ENCODE measurements around the gene JPH2.
"Not testable (repeated sequence)": the region's sequence is repeated elsewhere in the genome, so short reads cannot be mapped to it uniquely, and the experiment has no call there.

Gene JPH2

GRCh38 chr20:44159125-44159524, 27.9 kb downstream of the JPH2 start:
- no peak for DNase-seq

GRCh38 chr20:44157061-44157460, 29.9 kb downstream of the JPH2 start:
- DNase-seq = no peak

GRCh38 chr20:44154521-44155001, 32.4 kb downstream of the JPH2 start:
- DNase-seq = no peak

- no peak for DNase-seq
These were observed 33.3 kb downstream of the JPH2 start for GRCh38 chr20:44153636-44154043.

GRCh38 chr20:44151621-44152416, 35.2 kb downstream of the JPH2 start:
- DNase-seq = no peak

- DNase-seq = no peak
These were observed 40.7 kb downstream of the JPH2 start for GRCh38 chr20:44146272-44146671.

GRCh38 chr20:44145131-44145775, 41.7 kb downstream of the JPH2 start:
- DNase-seq = no peak

GRCh38 chr20:44143936-44144335, 43.1 kb downstream of the JPH2 start:
- no peak for DNase-seq

- DNase-seq = no peak
These were observed 44.6 kb downstream of the JPH2 start for GRCh38 chr20:44142413-44142812.

- DNase-seq = no peak
These were observed 45.1 kb downstream of the JPH2 start for GRCh38 chr20:44141873-44142272.

- DNase-seq = no peak
These were observed 48.1 kb downstream of the JPH2 start for GRCh38 chr20:44138867-44139266.

- no peak for DNase-seq
These were observed 49.7 kb downstream of the JPH2 start for GRCh38 chr20:44137266-44137801.

- no peak for DNase-seq
These were observed 50.3 kb downstream of the JPH2 start for GRCh38 chr20:44136579-44137265.

GRCh38 chr20:44135417-44136204, 51.4 kb downstream of the JPH2 start:
- DNase-seq = no peak

GRCh38 chr20:44135012-44135412, 52.0 kb downstream of the JPH2 start:
- no peak for DNase-seq

- no peak for DNase-seq
These were observed 53.6 kb downstream of the JPH2 start for GRCh38 chr20:44133424-44133823.

- DNase-seq = no peak
These were observed 55.3 kb downstream of the JPH2 start for GRCh38 chr20:44131704-44132103.

- no peak for DNase-seq
These were observed 56.9 kb downstream of the JPH2 start for GRCh38 chr20:44129911-44130718.

GRCh38 chr20:44129300-44129699, 57.7 kb downstream of the JPH2 start:
- not testable (repeated sequence) for DNase-seq

GRCh38 chr20:44126445-44126844, 60.5 kb downstream of the JPH2 start:
- no peak for DNase-seq

- no peak for DNase-seq
These were observed 61.5 kb downstream of the JPH2 start for GRCh38 chr20:44125332-44126127.

All from inflammatory macrophage (primary cell).